ENCODE measurements around the gene C6orf136.

C6orf136 gene

DNA sequence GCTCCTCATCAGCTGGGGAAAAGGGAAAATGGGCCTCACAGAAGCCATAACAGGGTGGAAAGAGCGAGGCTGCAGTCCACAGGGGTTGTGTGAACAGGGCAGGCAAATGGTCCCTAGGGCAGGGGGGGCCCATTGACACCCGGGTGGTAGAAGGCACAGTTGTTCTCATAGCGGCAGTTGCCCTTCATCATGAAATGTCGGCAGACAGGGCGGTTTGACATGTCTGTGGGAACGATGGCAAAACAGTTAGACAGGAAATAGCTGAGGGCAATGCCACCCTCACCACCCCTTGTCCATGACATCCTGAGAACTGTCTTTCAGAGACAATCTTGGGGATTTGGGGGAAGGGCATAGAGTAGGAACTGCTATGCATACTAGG lies 45.5 kb upstream of the C6orf136 start:
- no peak overlapping the region for H3K4me3 ChIP-seq (ENCODE audit: low read depth, low read length)
- no peak for DNase-seq
- H3K36me3 ChIP-seq: peaks cover 67% of the 10 kb centered on the region
- TF ChIP-seq, protein P1, sequence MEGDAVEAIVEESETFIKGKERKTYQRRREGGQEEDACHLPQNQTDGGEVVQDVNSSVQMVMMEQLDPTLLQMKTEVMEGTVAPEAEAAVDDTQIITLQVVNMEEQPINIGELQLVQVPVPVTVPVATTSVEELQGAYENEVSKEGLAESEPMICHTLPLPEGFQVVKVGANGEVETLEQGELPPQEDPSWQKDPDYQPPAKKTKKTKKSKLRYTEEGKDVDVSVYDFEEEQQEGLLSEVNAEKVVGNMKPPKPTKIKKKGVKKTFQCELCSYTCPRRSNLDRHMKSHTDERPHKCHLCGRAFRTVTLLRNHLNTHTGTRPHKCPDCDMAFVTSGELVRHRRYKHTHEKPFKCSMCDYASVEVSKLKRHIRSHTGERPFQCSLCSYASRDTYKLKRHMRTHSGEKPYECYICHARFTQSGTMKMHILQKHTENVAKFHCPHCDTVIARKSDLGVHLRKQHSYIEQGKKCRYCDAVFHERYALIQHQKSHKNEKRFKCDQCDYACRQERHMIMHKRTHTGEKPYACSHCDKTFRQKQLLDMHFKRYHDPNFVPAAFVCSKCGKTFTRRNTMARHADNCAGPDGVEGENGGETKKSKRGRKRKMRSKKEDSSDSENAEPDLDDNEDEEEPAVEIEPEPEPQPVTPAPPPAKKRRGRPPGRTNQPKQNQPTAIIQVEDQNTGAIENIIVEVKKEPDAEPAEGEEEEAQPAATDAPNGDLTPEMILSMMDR (IDR thresholded peaks at IDR 0.05; ENCODE audit: low read depth, low read length): no peak
- H3K4me1 ChIP-seq: no peaks in the 10 kb centered on the region
- no peaks in the 10 kb centered on the region for H3K27me3 ChIP-seq
- no peaks in the 10 kb centered on the region for H3K9me3 ChIP-seq

DNA sequence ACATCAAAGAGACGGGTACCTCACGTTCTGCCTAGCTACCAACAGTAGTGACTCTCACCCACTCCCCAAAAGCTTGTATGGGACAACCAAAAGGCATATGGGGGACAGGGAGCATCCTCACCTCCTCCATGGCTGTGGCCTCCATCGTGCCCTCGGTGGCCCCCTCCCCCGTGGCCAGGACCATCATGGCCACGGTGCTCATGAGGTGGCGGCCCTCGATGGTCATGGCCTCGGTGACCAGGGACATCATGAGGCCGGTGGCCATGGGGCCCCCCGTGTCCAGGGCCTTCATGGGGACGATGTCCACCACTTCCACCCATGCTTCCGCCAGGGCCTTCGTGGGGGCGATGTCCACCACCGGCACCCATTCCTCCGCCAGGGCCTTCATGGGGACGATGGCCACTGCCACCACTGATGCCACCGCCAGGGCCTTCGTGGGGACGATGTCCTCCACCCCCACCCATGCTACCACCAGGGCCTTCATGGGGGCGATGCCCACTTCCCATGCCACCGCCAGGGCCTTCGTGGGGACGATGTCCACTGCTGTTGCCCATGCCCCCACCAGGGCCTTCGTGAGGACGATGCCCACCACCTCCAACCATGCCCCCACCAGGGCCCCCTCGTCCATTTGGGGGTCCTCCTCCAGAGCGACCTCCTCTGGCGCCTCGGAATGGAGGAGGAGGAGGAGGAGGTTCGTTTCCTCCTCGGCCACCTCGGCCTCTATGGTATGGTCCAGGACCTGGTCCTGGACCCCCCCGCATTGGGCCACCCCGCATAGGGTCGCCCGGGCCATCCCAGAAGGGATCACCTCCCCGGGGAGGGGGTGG lies 44.9 kb upstream of the C6orf136 start:
- TF ChIP-seq, protein P1 (IDR thresholded peaks at IDR 0.05; ENCODE audit: low read depth, low read length): no peak
- no peak for DNase-seq
- H3K9me3 ChIP-seq: no peaks in the 10 kb centered on the region
- no peak overlapping the region for H3K4me3 ChIP-seq (ENCODE audit: low read depth, low read length)
- no peaks in the 10 kb centered on the region for H3K4me1 ChIP-seq
- H3K36me3 ChIP-seq: peaks cover 68% of the 10 kb centered on the region
- no peaks in the 10 kb centered on the region for H3K27me3 ChIP-seq

DNA sequence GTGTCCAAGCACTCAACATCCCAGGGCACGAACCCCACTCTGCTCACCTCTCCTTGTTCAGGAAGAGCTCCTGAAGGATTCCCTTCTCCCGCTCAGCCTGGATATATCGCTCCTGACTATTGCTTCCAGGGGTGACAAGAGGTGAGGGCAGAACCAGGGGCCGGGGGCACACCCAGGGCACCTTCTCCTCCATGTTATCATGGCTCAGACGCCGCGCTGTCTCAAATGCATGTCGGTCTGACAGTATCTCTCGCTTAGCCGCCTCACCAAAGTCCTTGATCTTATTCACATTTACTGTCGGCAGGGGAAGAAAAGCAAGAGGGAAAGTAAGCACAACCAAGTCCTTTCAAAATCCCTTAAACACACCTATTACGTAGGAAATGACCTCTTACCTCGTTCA lies 43.0 kb upstream of the C6orf136 start:
- H3K9me3 ChIP-seq: no peaks in the 10 kb centered on the region
- H3K4me1 ChIP-seq: no peaks in the 10 kb centered on the region
- no peak overlapping the region for H3K4me3 ChIP-seq (ENCODE audit: low read depth, low read length)
- peaks cover 87% of the 10 kb centered on the region for H3K36me3 ChIP-seq
- TF ChIP-seq, protein P1 (IDR thresholded peaks at IDR 0.05; ENCODE audit: low read depth, low read length): no peak
- no peaks in the 10 kb centered on the region for H3K27me3 ChIP-seq
- no peak for DNase-seq

DNA sequence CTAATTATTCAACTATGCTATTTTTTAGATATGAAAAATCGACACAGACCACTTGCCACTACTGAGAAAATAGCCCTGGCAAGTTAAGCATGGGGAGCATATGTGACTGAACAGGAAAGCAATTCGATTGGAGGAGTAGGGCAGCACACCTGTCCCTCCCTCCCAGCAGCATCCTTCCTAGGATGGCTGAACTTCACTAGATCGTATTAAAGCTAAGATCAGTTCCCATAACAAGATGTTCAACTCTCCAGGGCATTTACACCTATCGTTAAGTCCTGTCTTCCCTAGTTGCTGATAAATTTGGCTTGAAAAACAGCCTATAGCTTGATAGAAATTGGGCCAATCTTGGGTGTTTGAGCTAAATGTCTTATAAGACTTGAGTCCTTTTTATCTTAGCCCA lies 36.9 kb upstream of the C6orf136 start:
- TF ChIP-seq, protein P1 (IDR thresholded peaks at IDR 0.05; ENCODE audit: low read depth, low read length): no peak
- no peaks in the 10 kb centered on the region for H3K9me3 ChIP-seq
- no peak overlapping the region for H3K4me3 ChIP-seq (ENCODE audit: low read depth, low read length)
- peaks cover 4% of the 10 kb centered on the region; the same call in 1 of the 2 replicates for H3K4me1 ChIP-seq
- no peaks in the 10 kb centered on the region for H3K27me3 ChIP-seq
- peaks cover 82% of the 10 kb centered on the region for H3K36me3 ChIP-seq
- no peak for DNase-seq

DNA sequence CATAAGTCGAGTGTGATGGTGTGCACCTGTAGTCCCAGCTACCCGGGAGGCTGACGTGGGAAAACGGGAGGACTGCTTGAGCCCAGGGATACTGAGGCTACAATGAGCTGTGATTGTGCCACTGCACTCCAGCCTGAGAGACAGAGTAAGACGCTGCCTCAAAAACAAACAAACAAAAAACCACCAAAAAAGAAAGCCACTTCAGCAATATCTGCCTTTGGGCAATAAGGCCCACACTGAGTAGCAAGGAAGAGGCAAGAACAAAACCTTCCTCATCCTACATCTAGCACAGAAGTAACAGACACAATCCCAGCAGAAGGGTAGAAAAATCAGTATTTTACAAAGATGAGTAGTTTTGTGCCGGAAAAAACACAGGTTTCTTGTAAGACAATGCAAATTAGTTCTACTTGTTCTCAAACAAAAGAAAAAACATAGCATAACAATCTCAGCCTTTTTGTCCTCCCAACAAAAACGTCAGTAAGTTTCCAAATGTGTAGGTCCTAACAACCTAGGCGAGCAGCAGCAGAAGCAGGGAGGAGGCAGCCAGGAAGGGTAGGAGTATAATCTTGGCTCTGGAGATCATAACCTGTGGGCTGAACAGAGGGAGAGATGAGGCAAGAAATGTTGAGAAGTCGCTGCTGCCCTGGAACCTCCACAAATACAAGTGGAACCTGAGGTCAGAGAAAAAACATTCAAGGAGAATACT lies 35.6 kb upstream of the C6orf136 start:
- H3K27me3 ChIP-seq: no peaks in the 10 kb centered on the region
- H3K36me3 ChIP-seq: peaks cover 81% of the 10 kb centered on the region
- TF ChIP-seq, protein P1 (IDR thresholded peaks at IDR 0.05; ENCODE audit: low read depth, low read length): no peak
- no peak for DNase-seq
- H3K4me3 ChIP-seq (ENCODE audit: low read depth, low read length): no peak overlapping the region
- peaks cover 4% of the 10 kb centered on the region; the same call in 1 of the 2 replicates for H3K4me1 ChIP-seq
- no peaks in the 10 kb centered on the region for H3K9me3 ChIP-seq

DNA sequence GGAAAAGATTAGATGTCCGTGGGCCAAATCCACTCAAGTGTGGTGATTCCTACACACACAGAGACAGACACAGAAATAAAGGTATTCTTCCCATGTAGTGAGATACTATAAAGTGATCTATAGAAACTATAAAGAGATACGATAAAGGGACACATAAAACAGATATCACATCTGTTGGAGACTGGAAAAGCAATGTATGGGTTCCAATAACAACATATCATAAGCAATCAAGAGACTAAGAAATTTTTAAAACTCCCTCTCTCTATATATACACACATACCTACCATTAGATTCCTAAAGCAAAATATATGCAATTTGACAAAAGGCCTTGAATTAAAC lies 35.1 kb upstream of the C6orf136 start:
- TF ChIP-seq, protein P1 (IDR thresholded peaks at IDR 0.05; ENCODE audit: low read depth, low read length): no peak
- no peak for DNase-seq
- no peak overlapping the region for H3K4me3 ChIP-seq (ENCODE audit: low read depth, low read length)
- H3K27me3 ChIP-seq: no peaks in the 10 kb centered on the region
- peaks cover 81% of the 10 kb centered on the region for H3K36me3 ChIP-seq
- H3K9me3 ChIP-seq: no peaks in the 10 kb centered on the region
- peaks cover 4% of the 10 kb centered on the region; the same call in 1 of the 2 replicates for H3K4me1 ChIP-seq

All from BE2C (cell line).